NCI-H774 (cell line): ENCODE measurements around the gene APOA1.

Experiments
- DNase-seq: peaks from one replicate; lab custom pipeline; 2025; lab: John Stamatoyannopoulos, UW

Gene APOA1

GRCh38 chr11:116833816-116834534, 3.4 kb downstream of the APOA1 start:
- DNase-seq, result no peak

DNA sequence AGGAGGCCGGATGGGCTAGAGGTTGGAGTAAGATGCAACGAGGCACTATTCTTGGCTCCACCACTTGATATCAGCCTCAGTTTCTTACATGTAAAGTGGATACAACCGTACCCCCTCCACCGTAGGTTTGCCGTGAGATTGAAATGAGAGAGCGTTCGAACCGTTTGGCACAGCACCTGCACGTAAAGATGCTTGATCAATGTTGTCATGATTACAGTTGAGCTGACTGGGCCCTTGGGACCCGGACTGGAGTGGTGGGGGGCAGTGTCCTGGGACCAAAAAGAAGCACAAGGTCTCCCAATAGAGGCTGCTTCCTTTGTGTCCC, 4.0 kb downstream of the APOA1 start:
- no peak for DNase-seq

DNA sequence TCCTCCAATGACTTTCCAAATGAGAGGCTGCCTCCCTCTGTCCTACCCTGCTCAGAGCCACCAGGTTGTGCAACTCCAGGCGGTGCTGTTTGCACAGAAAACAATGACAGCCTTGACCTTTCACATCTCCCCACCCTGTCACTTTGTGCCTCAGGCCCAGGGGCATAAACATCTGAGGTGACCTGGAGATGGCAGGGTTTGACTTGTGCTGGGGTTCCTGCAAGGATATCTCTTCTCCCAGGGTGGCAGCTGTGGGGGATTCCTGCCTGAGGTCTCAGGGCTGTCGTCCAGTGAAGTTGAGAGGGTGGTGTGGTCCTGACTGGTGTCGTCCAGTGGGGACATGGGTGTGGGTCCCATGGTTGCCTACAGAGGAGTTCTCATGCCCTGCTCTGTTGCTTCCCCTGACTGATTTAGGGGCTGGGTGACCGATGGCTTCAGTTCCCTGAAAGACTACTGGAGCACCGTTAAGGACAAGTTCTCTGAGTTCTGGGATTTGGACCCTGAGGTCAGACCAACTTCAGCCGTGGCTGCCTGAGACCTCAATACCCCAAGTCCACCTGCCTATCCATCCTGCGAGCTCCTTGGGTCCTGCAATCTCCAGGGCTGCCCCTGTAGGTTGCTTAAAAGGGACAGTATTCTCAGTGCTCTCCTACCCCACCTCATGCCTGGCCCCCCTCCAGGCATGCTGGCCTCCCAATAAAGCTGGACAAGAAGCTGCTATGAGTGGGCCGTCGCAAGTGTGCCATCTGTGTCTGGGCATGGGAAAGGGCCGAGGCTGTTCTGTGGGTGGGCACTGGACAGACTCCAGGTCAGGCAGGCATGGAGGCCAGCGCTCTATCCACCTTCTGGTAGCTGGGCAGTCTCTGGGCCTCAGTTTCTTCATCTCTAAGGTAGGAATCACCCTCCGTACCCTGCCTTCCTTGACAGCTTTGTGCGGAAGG, 4.8 kb downstream of the APOA1 start:
- DNase-seq, result no peak

GRCh38 chr11:116831790-116832349, 5.6 kb downstream of the APOA1 start:
- DNase-seq, result no peak

- DNase-seq, result no peak
Observed at GRCh38 chr11:116830184-116830912, 7.1 kb downstream of the APOA1 start.

GRCh38 chr11:116829525-116830183, 7.8 kb downstream of the APOA1 start, which contains the start of gene APOC3:
APOC3 (plus strand) TSS chr11:116829907; CDS start chr11:116830583, 676 bp downstream.
- no peak for DNase-seq

DNA sequence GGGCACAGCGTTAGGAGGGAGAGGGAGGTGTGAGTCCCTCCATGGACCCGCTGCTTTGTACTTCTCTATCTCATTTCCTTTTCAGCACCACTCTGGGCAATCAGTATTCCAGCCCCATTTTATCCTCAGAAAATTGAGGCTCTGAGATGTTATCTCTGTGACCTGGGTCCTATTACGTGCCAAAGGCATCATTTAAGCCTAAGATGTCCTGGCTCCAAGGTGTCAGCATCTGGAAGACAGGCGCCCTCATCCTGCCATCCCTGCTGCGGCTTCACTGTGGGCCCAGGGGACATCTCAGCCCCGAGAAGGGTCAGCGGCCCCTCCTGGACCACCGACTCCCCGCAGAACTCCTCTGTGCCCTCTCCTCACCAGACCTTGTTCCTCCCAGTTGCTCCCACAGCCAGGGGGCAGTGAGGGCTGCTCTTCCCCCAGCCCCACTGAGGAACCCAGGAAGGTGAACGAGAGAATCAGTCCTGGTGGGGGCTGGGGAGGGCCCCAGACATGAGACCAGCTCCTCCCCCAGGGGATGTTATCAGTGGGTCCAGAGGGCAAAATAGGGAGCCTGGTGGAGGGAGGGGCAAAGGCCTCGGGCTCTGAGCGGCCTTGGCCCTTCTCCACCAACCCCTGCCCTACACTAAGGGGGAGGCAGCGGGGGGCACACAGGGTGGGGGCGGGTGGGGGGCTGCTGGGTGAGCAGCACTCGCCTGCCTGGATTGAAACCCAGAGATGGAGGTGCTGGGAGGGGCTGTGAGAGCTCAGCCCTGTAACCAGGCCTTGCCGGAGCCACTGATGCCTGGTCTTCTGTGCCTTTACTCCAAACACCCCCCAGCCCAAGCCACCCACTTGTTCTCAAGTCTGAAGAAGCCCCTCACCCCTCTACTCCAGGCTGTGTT, 8.5 kb downstream of the APOA1 start:
- no peak for DNase-seq

DNA sequence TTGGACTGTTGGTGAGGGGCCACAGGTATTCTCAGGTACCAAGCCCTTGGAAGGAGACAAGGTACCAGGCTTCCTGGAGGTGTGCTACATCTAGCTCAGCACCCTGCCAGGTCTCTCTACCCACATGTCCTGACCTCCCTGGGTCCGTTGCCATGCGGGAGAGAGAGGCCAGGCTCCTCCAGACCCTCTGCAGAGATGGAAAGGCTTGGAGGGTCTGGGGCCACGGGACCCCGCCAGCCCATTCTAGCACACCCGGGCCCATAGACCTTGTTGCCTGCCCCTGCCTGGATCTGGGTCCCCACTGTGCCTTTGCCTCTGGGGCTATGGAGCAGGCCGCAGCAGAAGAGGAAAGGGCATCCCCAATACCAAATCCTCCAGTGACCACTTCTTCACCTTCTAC, 10.0 kb downstream of the APOA1 start:
- no peak for DNase-seq

DNA sequence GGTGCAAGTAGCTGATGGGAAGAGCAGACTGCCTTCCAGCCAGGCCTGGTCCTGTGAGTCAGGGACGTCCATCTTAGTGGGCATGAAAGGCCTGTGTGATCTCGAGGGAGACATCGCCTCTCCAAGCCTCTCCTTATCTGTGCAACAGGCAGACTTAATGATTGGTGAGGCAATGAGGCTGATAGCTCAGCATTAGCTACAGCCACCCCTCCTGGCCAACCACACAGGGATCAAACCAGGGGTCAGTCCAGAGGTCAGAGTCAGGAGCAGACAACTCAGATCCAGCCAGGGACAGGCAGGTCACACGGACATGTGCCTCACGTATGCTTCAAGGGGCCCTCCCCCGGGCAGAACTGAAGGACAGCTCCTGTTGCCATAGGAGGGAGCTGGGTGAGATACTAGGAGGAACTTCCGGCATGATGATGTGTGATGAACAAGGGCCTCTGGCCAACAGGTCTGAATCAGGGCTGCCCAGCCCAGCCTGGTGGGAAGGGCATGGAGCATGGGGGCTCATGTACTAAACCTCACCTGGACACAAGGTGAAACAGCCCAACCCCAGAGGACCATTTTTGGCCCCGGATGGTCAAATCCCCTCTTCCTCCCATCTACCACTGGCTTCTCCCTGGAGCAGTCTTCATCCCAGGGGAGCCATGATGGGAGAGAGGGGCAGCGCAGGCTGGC, 10.5 kb downstream of the APOA1 start:
- DNase-seq, result no peak

- DNase-seq, result no peak
Observed at GRCh38 chr11:116825854-116826750, 11.3 kb downstream of the APOA1 start.

DNA sequence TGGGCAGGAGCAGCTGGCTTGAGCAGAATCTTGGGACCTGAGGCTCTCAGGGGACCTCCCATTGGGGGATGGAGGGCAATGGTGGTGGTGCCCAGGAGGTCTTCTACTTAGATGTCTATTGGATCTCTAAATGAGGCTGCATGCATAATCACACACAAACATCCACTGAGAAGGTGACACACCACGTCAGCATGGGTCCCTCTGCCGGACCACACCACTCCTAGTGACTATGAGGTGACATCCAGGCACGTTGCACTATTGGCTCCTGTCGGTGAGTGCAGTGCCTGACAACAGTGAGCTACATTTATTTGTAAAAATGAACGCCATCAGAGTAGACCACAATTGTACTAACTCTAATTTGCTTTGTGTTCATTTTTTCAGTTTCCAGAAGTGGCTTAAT, 12.0 kb downstream of the APOA1 start:
- no peak for DNase-seq

GRCh38 chr11:116823031-116823843, 14.2 kb downstream of the APOA1 start, which contains the start of gene APOA4:
APOA4 (minus strand) TSS chr11:116823304; CDS start chr11:116823191, 113 bp downstream.
- DNase-seq, result no peak

DNA sequence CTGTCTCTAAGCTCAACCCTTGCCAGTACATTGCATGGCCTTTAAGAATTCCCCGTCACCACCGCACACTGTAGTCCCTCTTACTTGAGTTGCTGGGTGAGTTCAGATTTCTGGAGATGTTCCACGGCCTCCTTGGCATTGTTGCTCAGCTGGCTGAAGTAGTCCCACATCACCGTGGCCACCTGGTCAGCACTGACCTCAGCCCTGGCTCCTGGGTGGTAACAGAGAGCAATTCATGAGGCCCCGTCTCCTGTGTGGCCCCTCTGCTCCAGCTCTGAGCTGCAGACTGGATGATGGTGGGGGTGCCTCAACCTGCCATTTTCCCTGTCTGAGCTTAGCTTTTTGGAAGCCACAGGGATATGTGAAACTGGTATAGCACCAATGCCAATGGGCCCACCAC, 14.8 kb downstream of the APOA1 start:
- no peak for DNase-seq

DNA sequence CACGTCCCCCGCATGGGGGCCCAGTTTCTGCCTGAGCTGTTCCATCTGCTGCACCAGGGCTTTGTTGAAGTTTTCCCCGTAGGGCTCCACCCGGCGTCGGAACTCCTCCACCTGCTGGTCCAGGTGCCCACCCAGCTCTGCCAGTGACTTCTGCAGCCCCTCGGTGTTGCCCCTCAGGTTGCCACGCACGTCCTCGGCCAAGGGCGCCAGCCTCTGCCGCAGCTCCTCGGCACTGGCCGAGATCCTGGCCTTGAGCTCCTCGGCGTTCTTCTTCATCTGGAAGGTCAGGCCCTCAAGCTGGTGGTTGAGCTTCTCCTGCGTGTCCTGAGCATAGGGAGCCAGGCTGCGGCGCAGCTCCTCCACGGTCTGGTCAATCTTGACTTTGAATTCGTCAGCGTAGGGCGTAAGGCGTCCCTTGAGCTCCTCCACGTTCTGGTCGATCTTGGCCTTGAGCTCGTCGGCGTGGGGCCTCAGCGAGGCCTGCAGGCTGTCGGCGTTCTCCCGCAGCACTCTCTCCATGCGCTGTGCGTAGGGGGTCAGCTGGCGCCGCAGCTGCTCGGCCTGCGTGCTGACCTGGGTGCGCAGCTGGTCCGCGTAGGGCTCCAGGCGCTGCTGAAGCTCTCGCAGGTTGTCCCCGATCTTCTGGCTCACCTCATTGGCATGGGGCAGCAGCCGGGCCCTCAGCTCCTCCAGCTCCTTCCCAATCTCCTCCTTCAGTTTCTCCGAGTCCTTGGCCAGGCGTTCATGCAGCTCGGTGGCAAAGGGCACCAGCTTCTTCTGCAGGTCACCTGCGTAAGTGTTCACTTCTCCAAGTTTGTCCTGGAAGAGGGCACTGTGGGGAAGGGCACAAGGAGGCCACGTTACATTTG, 16.1 kb downstream of the APOA1 start:
- no peak for DNase-seq

- DNase-seq, result no peak
Observed at GRCh38 chr11:116819049-116819448, 18.4 kb downstream of the APOA1 start.

- no peak for DNase-seq
Observed at GRCh38 chr11:116814502-116814901, 22.9 kb downstream of the APOA1 start.
